ENCODE results near the gene CCPG1.

DNA sequence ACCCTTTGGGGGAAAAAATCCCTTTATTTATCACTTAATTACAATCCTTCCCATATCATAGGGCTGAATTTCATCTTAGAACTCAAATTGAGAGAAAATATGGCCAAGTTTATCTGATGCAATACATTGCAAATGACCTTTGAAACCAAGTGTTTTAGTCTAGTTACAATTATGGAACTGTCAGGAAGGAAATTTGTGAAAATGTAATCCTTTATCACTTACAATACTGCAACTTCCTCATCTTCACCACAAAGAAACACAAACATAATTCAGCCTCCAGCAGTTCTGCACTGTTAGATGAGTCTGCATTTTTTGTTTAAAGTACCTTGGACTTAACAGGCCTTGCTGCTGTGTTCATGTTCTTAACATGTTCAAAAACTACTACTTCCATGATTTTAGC lies 4.6 kb downstream of the CCPG1 start:
- TF ChIP-seq, protein P1, sequence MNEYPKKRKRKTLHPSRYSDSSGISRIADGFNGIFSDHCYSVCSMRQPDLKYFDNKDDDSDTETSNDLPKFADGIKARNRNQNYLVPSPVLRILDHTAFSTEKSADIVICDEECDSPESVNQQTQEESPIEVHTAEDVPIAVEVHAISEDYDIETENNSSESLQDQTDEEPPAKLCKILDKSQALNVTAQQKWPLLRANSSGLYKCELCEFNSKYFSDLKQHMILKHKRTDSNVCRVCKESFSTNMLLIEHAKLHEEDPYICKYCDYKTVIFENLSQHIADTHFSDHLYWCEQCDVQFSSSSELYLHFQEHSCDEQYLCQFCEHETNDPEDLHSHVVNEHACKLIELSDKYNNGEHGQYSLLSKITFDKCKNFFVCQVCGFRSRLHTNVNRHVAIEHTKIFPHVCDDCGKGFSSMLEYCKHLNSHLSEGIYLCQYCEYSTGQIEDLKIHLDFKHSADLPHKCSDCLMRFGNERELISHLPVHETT (CRISPR knock-in tag; conservative IDR thresholded peaks at IDR 0.05) = no peak
- TF ChIP-seq FOSL2 (CRISPR knock-in tag; IDR thresholded peaks at IDR 0.05) (no peak), NONO (IDR thresholded peaks at IDR 0.05) (no peak), NONO (CRISPR knock-in tag; conservative IDR thresholded peaks at IDR 0.05) (no peak)
- TF ChIP-seq, protein P2, sequence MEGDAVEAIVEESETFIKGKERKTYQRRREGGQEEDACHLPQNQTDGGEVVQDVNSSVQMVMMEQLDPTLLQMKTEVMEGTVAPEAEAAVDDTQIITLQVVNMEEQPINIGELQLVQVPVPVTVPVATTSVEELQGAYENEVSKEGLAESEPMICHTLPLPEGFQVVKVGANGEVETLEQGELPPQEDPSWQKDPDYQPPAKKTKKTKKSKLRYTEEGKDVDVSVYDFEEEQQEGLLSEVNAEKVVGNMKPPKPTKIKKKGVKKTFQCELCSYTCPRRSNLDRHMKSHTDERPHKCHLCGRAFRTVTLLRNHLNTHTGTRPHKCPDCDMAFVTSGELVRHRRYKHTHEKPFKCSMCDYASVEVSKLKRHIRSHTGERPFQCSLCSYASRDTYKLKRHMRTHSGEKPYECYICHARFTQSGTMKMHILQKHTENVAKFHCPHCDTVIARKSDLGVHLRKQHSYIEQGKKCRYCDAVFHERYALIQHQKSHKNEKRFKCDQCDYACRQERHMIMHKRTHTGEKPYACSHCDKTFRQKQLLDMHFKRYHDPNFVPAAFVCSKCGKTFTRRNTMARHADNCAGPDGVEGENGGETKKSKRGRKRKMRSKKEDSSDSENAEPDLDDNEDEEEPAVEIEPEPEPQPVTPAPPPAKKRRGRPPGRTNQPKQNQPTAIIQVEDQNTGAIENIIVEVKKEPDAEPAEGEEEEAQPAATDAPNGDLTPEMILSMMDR (CRISPR knock-in tag; IDR thresholded peaks at IDR 0.05) = no peak

Data from HepG2 (cell line).